Measurements from ENCODE around the gene TAT.

TAT gene

GRCh38 chr16:71569621-71570020, 7.3 kb downstream of the TAT start:
- no peak overlapping the region for H2AFZ ChIP-seq (ENCODE audit: low read length)
- peaks cover 20% of the 10 kb centered on the region for H3F3A ChIP-seq (ENCODE audit: insufficient read depth, low read length)
- H3K27me3 ChIP-seq (replicated peaks; ENCODE audit: insufficient read depth, low read length): no peaks in the 10 kb centered on the region
- no peaks in the 10 kb centered on the region for H3K79me2 ChIP-seq (ENCODE audit: low read length)
- H3K4me2 ChIP-seq (ENCODE audit: low read depth, low read length): no peak overlapping the region
- no peak overlapping the region for H3K27ac ChIP-seq (ENCODE audit: low read length)
- H3K9me2 ChIP-seq (replicated peaks; ENCODE audit: insufficient read depth, low read length): no peaks in the 10 kb centered on the region
- H3K4me1 ChIP-seq (ENCODE audit: low read length): peaks cover 9% of the 10 kb centered on the region
- no peak for DNase-seq
- TF ChIP-seq CTCF (IDR thresholded peaks at IDR 0.05; ENCODE audit: low read length) (no peak), EZH2phosphoT487 (IDR thresholded peaks at IDR 0.05; ENCODE audit: low read length) (no peak), EZH2 (optimal IDR thresholded peaks at IDR 0.05; ENCODE audit: low read depth, low read length) (no peak)
- no peak overlapping the region for H3K9ac ChIP-seq (ENCODE audit: low read length)
- no peaks in the 10 kb centered on the region for H3K9me3 ChIP-seq (replicated peaks; ENCODE audit: insufficient read depth, low read length)
- no peaks in the 10 kb centered on the region for H3K36me3 ChIP-seq (replicated peaks; ENCODE audit: insufficient read depth, low read length)
- no peaks in the 10 kb centered on the region for H4K20me1 ChIP-seq (ENCODE audit: insufficient read depth, low read length)
- H3K4me3 ChIP-seq (ENCODE audit: low read length): no peak overlapping the region

GRCh38 chr16:71568551-71568950, 8.3 kb downstream of the TAT start:
- Histone ChIP-seq H3K9me3 (replicated peaks; ENCODE audit: insufficient read depth, low read length) (no peaks in the 10 kb centered on the region), H3K36me3 (replicated peaks; ENCODE audit: insufficient read depth, low read length) (no peaks in the 10 kb centered on the region), H3K4me3 (ENCODE audit: low read length) (no peak overlapping the region), H3K27ac (ENCODE audit: low read length) (no peak overlapping the region), H3K79me2 (ENCODE audit: low read length) (no peaks in the 10 kb centered on the region), H4K20me1 (ENCODE audit: insufficient read depth, low read length) (no peaks in the 10 kb centered on the region), H3K27me3 (replicated peaks; ENCODE audit: insufficient read depth, low read length) (no peaks in the 10 kb centered on the region), H3K9me2 (replicated peaks; ENCODE audit: insufficient read depth, low read length) (no peaks in the 10 kb centered on the region), H3K4me1 (ENCODE audit: low read length) (peaks cover 16% of the 10 kb centered on the region), H2AFZ (ENCODE audit: low read length) (no peak overlapping the region), H3K4me2 (ENCODE audit: low read depth, low read length) (no peak overlapping the region), H3K9ac (ENCODE audit: low read length) (no peak overlapping the region), H3F3A (ENCODE audit: insufficient read depth, low read length) (peaks cover 30% of the 10 kb centered on the region)
- DNase-seq: no peak
- TF ChIP-seq EZH2phosphoT487 (IDR thresholded peaks at IDR 0.05; ENCODE audit: low read length) (no peak), CTCF (IDR thresholded peaks at IDR 0.05; ENCODE audit: low read length) (no peak), EZH2 (optimal IDR thresholded peaks at IDR 0.05; ENCODE audit: low read depth, low read length) (no peak)

GRCh38 chr16:71567931-71568330, 9.0 kb downstream of the TAT start:
- TF ChIP-seq CTCF (IDR thresholded peaks at IDR 0.05; ENCODE audit: low read length) (no peak), EZH2 (optimal IDR thresholded peaks at IDR 0.05; ENCODE audit: low read depth, low read length) (no peak), EZH2phosphoT487 (IDR thresholded peaks at IDR 0.05; ENCODE audit: low read length) (no peak)
- Histone ChIP-seq H2AFZ (ENCODE audit: low read length) (no peak overlapping the region), H3K4me3 (ENCODE audit: low read length) (no peak overlapping the region)

More at GRCh38 chr16:71567931-71568330, 9.0 kb downstream of the TAT start:
- Histone ChIP-seq H3K27me3 (replicated peaks; ENCODE audit: insufficient read depth, low read length) (no peaks in the 10 kb centered on the region), H3K27ac (ENCODE audit: low read length) (no peak overlapping the region), H3K4me2 (ENCODE audit: low read depth, low read length) (no peak overlapping the region), H3K9me3 (replicated peaks; ENCODE audit: insufficient read depth, low read length) (no peaks in the 10 kb centered on the region), H3K4me1 (ENCODE audit: low read length) (peaks cover 16% of the 10 kb centered on the region), H3K79me2 (ENCODE audit: low read length) (no peaks in the 10 kb centered on the region), H3K9ac (ENCODE audit: low read length) (no peak overlapping the region), H3F3A (ENCODE audit: insufficient read depth, low read length) (peaks cover 30% of the 10 kb centered on the region), H3K9me2 (replicated peaks; ENCODE audit: insufficient read depth, low read length) (no peaks in the 10 kb centered on the region), H3K36me3 (replicated peaks; ENCODE audit: insufficient read depth, low read length) (no peaks in the 10 kb centered on the region), H4K20me1 (ENCODE audit: insufficient read depth, low read length) (no peaks in the 10 kb centered on the region)
- no peak for DNase-seq

Measured in MM.1S (cell line).